Measurements from ENCODE around the gene WDPCP. TPM values are rescaled to one million over a fixed set of nuclear protein-coding genes. Genes with fewer than 3 reads are reported as not detected.
"Not testable (repeated sequence)": the region's sequence is repeated elsewhere in the genome, so short reads cannot be mapped to it uniquely, and the experiment has no call there.

WDPCP gene
- total RNA-seq, 1 donor from 2014 or later: 48.0 TPM

DNA sequence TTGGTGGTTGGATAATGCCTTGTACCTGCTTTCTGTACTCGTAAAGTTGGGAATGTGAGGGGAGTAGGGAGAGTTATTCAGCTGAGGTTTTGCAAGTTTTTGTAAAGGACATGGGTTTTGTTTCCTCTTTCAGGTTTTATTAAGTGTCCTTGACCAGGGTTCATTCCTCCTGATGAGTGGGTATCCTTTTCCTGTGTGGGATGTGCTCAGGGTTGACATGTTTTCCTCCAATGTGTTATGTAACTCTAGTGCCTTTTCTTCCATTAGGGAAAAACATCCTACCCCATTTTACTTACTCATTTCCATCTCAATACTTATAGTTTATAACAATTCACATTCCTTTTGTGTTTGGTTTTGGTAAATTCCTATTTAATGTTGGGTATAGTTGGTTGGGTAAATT, 489.2 kb downstream of the WDPCP start:
- no peak for DNase-seq

DNA sequence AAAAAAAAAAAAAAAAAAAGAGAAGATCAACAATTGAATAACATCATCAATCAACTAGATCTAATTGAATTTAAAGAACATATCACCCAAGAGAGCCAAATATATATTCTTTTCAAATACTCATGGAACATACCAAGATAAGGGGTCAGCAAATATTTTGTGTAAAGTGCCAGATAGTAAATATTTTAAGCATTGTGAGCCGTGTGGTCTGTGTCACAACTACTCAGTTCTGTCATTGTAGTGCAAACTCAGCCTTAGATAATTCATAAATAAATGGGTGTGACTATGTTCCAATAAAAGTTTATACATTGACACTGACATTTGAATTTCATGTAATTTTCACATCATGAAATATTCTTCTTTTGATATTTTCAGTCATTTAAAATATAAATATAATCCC, 491.8 kb downstream of the WDPCP start:
- no peak for DNase-seq

DNA sequence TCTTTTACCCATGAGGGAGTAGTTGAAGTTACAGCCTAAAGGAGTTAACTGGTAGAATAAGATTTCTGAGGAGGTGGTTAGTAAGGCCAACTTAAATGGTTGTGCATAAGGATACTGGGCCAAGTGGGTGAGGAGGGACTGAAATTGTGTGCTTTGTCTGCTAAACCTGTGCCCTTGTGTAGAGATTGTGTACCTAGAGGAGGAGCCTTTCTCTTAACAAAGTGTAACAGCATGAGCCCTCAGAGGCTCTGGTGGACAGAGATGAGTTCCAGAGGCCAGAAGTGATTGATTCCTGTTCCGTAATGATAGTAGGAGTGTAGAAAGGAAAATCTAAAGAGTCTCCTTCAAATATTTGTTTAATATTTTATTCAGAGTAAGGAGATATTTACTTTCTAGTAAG, 494.8 kb downstream of the WDPCP start:
- no peak for DNase-seq

DNA sequence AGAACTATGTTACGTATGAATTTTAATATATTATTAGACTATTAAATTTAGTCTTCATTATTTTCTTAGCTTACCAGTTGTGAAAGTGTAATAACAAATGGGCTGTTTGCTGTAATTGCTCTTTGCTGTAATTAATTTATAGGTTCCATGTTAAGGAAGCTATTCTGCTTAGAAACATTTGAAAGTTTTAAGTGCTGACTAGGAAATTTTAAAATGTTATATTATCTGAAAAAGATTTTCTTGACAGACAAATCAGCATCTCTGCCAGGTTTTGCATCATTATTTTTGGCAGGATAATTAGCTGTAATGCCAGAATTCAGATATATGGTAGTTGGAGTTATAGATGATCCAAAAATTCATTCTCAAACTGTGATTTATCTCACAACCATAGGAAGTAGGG, 495.4 kb downstream of the WDPCP start:
- no peak for DNase-seq

DNA sequence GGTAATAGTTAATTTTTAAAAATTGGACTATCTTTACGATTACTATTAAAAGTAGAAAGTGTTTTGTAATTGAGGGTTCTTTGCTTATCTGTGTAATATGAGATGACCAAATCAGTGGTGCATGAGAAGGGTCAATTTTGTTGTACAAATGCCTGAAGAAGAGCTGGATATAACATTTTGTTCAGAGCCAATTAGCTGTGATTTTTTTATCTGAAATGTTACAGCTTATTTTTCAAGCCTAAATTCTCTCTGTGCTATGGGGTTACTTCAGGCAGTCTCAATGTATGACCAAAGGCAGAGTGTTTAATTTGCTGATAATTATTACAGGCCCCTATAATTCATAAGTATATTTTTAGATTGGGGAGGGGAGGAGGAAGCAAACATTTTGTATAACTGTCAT, 495.9 kb downstream of the WDPCP start:
- DNase-seq: no peak

DNA sequence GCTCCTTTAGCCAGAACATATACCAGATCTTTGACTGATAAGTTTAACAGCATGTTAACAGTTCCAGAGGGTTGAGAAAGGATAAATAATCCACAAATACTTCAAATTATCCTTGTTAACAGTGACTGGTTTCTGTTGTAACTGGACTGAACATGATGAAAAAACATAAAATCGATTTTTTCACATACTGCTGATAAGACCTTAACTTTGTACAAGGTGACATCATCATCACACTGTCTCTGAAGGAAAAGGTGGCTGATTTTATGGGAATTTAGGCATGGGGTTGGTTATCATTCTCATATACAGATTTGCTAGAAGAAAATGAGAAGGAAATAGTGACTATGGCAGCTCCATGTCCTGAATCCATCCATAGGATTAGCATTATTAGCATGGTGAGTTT, 501.6 kb downstream of the WDPCP start:
- no peak for DNase-seq

DNA sequence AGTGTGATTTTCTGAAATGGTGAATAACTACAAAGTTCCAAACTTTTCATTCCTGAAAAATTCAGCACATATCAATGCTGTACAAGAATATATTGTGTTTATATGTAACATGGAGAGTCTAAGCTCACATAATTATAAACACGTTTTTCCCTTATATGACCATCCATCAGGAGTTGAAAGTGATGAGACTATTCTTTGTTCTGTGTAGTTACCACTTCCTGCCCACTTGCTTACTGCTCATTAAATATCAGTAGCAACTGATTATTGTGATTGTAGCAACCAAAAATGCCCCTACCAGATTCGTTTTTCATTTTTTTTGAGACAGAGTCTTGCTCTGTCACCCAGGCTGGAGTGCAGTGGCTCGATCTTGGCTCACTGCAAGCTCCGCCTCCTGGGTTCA, 506.9 kb downstream of the WDPCP start:
- no peak for DNase-seq

DNA sequence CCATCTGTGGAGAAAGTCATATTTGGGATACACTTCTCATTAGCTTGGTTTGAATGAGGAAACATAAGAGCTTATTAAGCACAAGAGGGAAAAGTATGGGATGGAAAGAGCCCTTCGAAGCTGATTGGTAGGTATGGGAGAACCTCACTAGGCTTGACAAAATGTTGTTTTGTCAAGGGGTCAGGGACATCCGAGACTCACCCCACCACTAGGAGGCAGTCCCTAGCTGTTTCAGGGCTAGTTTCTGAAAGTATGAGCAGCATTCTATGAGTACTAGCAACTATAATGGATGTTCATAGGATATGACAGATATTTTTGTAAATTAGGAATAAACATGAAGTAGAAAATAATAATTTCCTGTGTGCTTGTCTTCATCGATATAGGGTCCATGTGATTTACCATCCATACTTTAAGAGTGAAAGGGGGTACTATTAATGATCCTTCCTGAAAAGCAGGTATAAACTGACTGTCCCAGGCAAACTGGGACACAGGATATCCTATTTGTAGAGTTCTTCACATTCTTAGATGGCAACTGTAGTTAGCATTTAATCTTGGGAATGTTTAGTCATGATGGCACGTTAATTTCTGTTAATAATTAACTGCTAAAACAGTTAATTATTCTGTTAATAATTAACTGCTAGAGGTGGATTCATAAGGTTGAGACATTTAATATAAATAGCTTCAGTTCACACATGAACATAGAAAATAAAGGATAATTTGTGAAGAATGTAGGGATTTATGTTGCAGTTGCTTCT, 509.2 kb downstream of the WDPCP start:
- no peak for DNase-seq

DNA sequence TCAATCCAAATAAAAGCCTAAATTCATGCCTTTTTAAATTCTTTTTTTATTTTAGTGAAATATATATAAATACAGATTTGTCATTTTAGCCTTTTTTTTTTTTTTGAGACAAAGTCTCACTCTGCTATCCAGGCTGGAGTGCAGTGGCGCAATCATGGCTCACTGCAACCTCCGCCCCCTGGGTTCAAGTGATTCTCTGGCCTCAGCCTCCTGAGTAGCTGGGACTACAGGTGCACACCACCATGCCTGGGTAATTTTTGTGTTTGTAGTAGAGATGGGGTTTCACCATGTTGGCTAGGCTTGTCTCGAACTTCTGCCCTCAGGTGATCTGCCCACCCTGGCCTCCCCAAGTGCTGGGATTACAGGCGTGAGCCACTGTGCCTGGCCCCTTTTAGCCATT, 513.9 kb downstream of the WDPCP start:
- DNase-seq: not testable (repeated sequence)

DNA sequence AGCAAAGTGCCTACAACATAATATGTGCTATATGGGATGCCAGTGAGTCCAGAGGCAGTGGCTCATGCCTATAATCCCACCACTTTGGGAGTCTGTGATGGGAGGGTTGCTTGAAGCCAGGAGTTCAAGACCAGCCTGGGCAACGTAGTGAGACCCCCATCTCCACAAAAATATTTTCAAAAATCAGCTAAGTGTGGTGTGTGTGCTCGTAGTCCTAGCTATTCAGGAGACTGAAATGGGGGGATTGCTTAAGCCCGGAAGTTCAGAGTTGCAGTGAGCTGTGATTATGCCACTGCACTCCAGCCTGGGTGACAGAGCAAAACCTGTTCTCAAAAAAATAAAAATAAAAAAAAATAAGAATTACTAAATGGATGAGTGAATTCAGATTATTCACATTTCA, 514.3 kb downstream of the WDPCP start:
- DNase-seq: no peak

DNA sequence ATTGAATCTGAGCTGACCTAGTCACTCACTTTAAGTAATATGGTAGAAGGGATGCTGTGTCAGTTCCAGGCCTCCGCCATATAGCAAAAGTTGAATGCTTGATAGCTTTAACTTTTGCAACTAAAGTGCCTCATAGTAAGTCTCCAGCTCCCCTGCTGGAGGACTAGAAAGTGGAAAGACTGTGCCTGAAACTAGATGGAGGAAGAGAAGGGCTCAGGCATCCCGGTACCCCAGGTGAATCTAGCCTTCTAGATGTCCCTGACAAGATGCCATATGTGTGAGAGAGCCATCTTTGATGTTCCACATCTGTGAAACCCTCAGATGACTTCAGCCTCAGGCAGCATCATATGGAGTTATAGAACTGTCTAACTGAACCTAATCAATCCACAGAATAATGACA, 516.6 kb downstream of the WDPCP start:
- DNase-seq: no peak

Small RNA genes within 50 kb of the gene (small RNA-seq; reads per million reads assigned to genes)
- not detected for gene RF00017

Other genes starting within 250 kb of the WDPCP start
- 162 TPM for gene MDH1, start 486 bp upstream of the WDPCP start, total RNA-seq